ENCODE data around the gene DDX6. TPM values are rescaled to one million over a fixed set of nuclear protein-coding genes. Genes with fewer than 3 reads are reported as not detected.

The DDX6 gene
- total and polyA plus RNA-seq, 2 of the 8 experiments (the other 6 are each of a cell fraction or from before 2014, with no cell fraction given), result 29.8 to 181 TPM

GRCh38 chr11:118715837-118716260, 75.1 kb downstream of the DDX6 start (continued):
- TF ChIP-seq EP300 (IDR thresholded peaks at IDR 0.05; ENCODE audit: borderline replicate concordance in 1 of 2, low read depth in 2 of 2, low read length in 2 of 2) (peak in 1 of 2 experiments; percentile 44; a peak in 1 of 3 replicates), BACH1 (IDR thresholded peaks at IDR 0.05; ENCODE audit: low read length) (peak; percentile 94), JUND (IDR thresholded peaks at IDR 0.05; ENCODE audit: low read length) (peak; percentile 80)
